Natural killer cell (primary cell): ENCODE data around the gene IMPG2. TPM values are rescaled to one million over a fixed set of nuclear protein-coding genes. Genes with fewer than 3 reads are reported as not detected.

Experiments
- ATAC-seq, 3 donors: fragments of 150-1000 bp in 2 of 3; fragments of 200-7000 bp in 1 of 3; cut with Tn5 transposase; 1 replicate in 1 of 3; 2 replicates in 2 of 3; pipeline ENCODE4 v1.10.0; 2021; ENCODE audit warnings: mild to moderate bottlenecking in 2 of 3, moderate library complexity in 2 of 3
- DNase-seq, 2 donors: peaks; one replicate each; pipeline versions ENCODE4 v3.0.0 to v3.0.0-alpha.2; 2013 to 2021; ENCODE audit warnings: mixed read lengths in 1 of 2
- H3K27ac ChIP-seq: one replicate; pipeline ENCODE4 v1.5.1; 2013; ENCODE audit warnings: mild to moderate bottlenecking, low read length
- H3K27me3 ChIP-seq: one replicate; pipeline ENCODE4 v1.6.1; 2013; ENCODE audit warnings: low read length; ENCODE audit not compliant: control insufficient read depth, insufficient read depth
- H3K36me3 ChIP-seq: one replicate; pipeline ENCODE4 v1.6.1; 2013; ENCODE audit warnings: low read length; ENCODE audit not compliant: control insufficient read depth, insufficient read depth
- H3K4me1 ChIP-seq: one replicate; pipeline ENCODE4 v1.6.1; 2013; ENCODE audit warnings: low read length; ENCODE audit not compliant: control insufficient read depth, insufficient read depth
- H3K4me3 ChIP-seq: one replicate; pipeline ENCODE4 v1.5.1; 2013; ENCODE audit warnings: low read length
- H3K9me3 ChIP-seq: one replicate; pipeline ENCODE4 v1.6.1; 2013; ENCODE audit warnings: low read length; ENCODE audit not compliant: control insufficient read depth, insufficient read depth
- H3K27ac Mint-ChIP-seq, 2 donors: one replicate each; pipeline ENCODE4 v1.8.0; 2022; ENCODE audit warnings: mild to moderate bottlenecking in 2 of 2, mixed read lengths in 2 of 2, moderate library complexity in 1 of 2
- H3K27me3 Mint-ChIP-seq, 2 donors: one replicate each; pipeline ENCODE4 v1.8.0; 2022; ENCODE audit warnings: low read depth in 2 of 2, mixed read lengths in 2 of 2
- H3K36me3 Mint-ChIP-seq: one replicate; pipeline ENCODE4 v1.8.0; 2022; ENCODE audit warnings: mixed read lengths
- H3K4me1 Mint-ChIP-seq, 2 donors: one replicate each; pipeline ENCODE4 v1.8.0; 2022; ENCODE audit warnings: mixed read lengths in 2 of 2
- H3K4me3 Mint-ChIP-seq: one replicate; pipeline ENCODE4 v1.8.0; 2022; ENCODE audit warnings: mild to moderate bottlenecking, moderate library complexity, mixed read lengths
- H3K9me3 Mint-ChIP-seq, 2 donors: one replicate each; pipeline ENCODE4 v1.8.0; 2022; ENCODE audit warnings: mixed read lengths in 2 of 2
- WGBS: methylation state at CpG from one replicate; pipeline ENCODE4 v1.1.7; 2013; ENCODE audit warnings: missing lambda C conversion rate; ENCODE audit not compliant: insufficient coverage; 5-methylcytosine and 5-hydroxymethylcytosine counted together
- intact Hi-C: fragments of 100-400 bp; cut with micrococcal nuclease; formaldehyde crosslinking; loops from one replicate; pipeline ENCODE4 v1.14.2; 2022
- total RNA-seq, 4 donors: library from RNA; stranded (reverse); fragments of 120-200 nt in 1 of 4; gene quantifications; one replicate each; pipeline versions ENCODE4 v1.2.3 to v1.2.4, GENCODE V29; 2013 to 2022
- TF ChIP-seq, protein P1 (sequence below): fragments of 200-600 bp; IDR thresholded peaks from one replicate; pipeline ENCODE4 v1.8.0; 2022; ENCODE audit warnings: antibody characterized with exemption

Gene IMPG2
- total RNA-seq: under 1 TPM; 0.52 to 0.73 (median 0.72) TPM
- total RNA-seq (2013): 0.72 TPM

DNA sequence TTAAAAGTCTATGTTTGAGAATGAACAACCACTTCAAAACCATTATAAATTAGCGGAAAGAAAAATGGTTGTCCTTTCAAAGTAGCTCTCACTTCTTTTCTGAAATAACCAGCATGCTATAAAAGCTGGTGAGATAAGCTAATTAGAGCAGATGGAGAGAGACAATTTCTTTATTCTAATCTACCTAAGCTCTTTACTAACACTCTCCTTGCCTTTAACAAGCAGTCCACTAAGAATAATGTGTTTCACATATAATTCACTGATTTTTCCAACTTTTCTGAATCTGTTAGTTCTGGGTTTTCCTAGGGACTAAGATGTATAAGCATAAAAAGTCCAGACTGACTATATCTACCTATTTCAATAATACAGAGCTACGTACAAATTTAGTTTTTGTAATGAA lies at the start of gene IMPG2:
TSS of gene IMPG2 (minus strand) at position 101 of the 400 bp plus-strand sequence. CDS start 203 bp downstream, outside the sequence.
- Histone ChIP-seq H3K27me3 (no peaks in the 10 kb centered on the region), H3K9me3 (no peaks in the 10 kb centered on the region), H3K27ac (no peak within 1 kb of the TSS), H3K4me1 (no peaks in the 10 kb centered on the region), H3K36me3 (peaks cover 5% of the 10 kb centered on the region), H3K4me3 (no peak within 1 kb of the TSS)
- intact Hi-C loops: no loop called here
- ATAC-seq (no peak), DNase-seq (no peak)
- Mint-ChIP-seq H3K9me3 (no peaks in the 10 kb centered on the region), H3K4me1 (no peaks in the 10 kb centered on the region), H3K4me3 (no peak within 1 kb of the TSS), H3K36me3 (no peaks in the 10 kb centered on the region), H3K27ac (no peak within 1 kb of the TSS), H3K27me3 (no peaks in the 10 kb centered on the region)
- WGBS: no CpG with 5 or more reads among the region's 2 CpGs
- TF ChIP-seq, protein P1, sequence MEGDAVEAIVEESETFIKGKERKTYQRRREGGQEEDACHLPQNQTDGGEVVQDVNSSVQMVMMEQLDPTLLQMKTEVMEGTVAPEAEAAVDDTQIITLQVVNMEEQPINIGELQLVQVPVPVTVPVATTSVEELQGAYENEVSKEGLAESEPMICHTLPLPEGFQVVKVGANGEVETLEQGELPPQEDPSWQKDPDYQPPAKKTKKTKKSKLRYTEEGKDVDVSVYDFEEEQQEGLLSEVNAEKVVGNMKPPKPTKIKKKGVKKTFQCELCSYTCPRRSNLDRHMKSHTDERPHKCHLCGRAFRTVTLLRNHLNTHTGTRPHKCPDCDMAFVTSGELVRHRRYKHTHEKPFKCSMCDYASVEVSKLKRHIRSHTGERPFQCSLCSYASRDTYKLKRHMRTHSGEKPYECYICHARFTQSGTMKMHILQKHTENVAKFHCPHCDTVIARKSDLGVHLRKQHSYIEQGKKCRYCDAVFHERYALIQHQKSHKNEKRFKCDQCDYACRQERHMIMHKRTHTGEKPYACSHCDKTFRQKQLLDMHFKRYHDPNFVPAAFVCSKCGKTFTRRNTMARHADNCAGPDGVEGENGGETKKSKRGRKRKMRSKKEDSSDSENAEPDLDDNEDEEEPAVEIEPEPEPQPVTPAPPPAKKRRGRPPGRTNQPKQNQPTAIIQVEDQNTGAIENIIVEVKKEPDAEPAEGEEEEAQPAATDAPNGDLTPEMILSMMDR: no peak

DNA sequence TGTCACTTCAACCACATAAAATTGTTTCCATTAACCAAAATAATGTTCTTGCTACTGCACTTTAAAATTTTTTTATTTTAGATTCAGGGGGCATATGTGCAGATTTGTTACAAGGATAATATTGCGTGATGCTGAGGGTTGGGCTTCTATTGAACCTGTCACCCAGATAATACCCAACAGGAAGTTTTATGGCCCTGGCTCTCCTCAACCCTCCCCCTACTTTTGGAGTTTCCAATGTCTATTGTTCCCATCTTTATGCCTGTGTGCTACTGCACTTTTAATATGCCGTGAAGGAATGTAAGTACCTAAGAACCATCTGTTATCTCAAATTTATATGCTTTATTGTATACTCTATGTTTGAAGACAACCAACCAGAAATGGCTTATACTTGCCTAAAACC lies 42.0 kb upstream of the IMPG2 start:
- Histone ChIP-seq H3K4me1 (no peaks in the 10 kb centered on the region), H3K27ac (no peak overlapping the region), H3K36me3 (peaks cover 35% of the 10 kb centered on the region), H3K9me3 (no peaks in the 10 kb centered on the region), H3K4me3 (no peak overlapping the region), H3K27me3 (no peaks in the 10 kb centered on the region)
- no peaks in the 10 kb centered on the region for H3K9me3 Mint-ChIP-seq
- H3K4me1 Mint-ChIP-seq: no peaks in the 10 kb centered on the region
- intact Hi-C loops: no loop called here
- WGBS: no CpG with 5 or more reads among the region's 2 CpGs
- no peak for ATAC-seq
- H3K4me3 Mint-ChIP-seq: no peak overlapping the region
- peaks cover 22% of the 10 kb centered on the region for H3K36me3 Mint-ChIP-seq
- H3K27ac Mint-ChIP-seq: no peak overlapping the region
- no peaks in the 10 kb centered on the region for H3K27me3 Mint-ChIP-seq
- DNase-seq: no peak
- TF ChIP-seq, protein P1: no peak

DNA sequence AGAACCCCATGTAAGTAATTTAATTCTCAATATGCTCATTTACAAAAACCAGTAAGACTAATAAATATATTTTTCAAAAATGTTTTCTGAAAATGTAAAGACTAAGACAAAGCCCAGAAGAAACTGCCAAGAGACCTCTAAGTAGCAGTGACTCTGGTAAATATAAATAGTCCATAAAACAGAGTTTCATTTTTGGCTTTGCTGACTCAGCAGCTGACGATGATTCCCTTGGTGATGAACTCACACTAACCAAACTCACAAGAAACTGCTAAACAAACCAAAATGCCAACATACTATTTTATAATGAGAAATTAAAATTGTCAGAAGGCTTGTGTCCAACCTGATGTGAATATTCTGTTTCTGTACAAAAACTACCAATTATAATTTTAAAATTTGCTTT lies 31.5 kb upstream of the IMPG2 start:
- Histone ChIP-seq H3K36me3 (peaks cover 6% of the 10 kb centered on the region), H3K27ac (no peak overlapping the region), H3K4me3 (no peak overlapping the region), H3K4me1 (no peaks in the 10 kb centered on the region), H3K9me3 (no peaks in the 10 kb centered on the region), H3K27me3 (no peaks in the 10 kb centered on the region)
- intact Hi-C loops: no loop called here
- DNase-seq: no peak
- Mint-ChIP-seq H3K4me3 (no peak overlapping the region), H3K36me3 (no peaks in the 10 kb centered on the region), H3K27ac (no peak overlapping the region), H3K27me3 (no peaks in the 10 kb centered on the region), H3K4me1 (peaks cover 0 to 6% of the 10 kb centered on the region in 2 donors), H3K9me3 (no peaks in the 10 kb centered on the region)
- ATAC-seq: no peak
- no CpG with 5 or more reads among the region's 1 CpG for WGBS
- TF ChIP-seq, protein P1: no peak

DNA sequence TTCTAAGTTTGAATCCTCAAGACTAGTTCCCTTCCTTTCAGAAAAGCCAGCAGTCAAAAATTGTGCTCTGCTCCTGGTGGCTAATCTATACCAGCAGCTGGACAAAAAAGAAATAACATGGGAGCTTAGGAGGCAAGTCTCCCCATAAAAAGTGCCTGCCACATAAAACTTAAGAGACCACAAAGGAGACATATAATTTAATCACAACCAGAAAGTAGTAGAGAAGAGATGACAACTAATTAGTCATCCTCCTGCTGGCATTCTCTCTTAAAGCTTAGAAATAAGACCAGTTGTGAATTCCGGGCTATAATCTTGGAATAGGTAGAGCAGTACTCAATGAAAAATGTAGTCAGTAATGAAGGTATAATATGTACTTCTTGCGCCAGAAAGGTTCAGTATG lies 20.2 kb upstream of the IMPG2 start:
- H3K27me3 ChIP-seq: no peaks in the 10 kb centered on the region
- 100% methylated on average over 1 of the region's 2 CpGs for WGBS
- DNase-seq: no peak
- no peak overlapping the region for H3K4me3 ChIP-seq
- H3K36me3 Mint-ChIP-seq: peaks cover 19% of the 10 kb centered on the region
- H3K9me3 ChIP-seq: no peaks in the 10 kb centered on the region
- intact Hi-C loops: no loop called here
- no peaks in the 10 kb centered on the region for H3K27me3 Mint-ChIP-seq
- peaks cover 46% of the 10 kb centered on the region for H3K36me3 ChIP-seq
- no peak overlapping the region for H3K4me3 Mint-ChIP-seq
- no peak for ATAC-seq
- TF ChIP-seq, protein P1: no peak
- no peaks in the 10 kb centered on the region for H3K9me3 Mint-ChIP-seq
- no peak overlapping the region for H3K27ac ChIP-seq
- no peak overlapping the region for H3K27ac Mint-ChIP-seq
- H3K4me1 ChIP-seq: no peaks in the 10 kb centered on the region
- H3K4me1 Mint-ChIP-seq: peaks cover 0 to 4% of the 10 kb centered on the region in 2 donors
